ENCODE data around the gene ARHGEF26.

Gene ARHGEF26

DNA sequence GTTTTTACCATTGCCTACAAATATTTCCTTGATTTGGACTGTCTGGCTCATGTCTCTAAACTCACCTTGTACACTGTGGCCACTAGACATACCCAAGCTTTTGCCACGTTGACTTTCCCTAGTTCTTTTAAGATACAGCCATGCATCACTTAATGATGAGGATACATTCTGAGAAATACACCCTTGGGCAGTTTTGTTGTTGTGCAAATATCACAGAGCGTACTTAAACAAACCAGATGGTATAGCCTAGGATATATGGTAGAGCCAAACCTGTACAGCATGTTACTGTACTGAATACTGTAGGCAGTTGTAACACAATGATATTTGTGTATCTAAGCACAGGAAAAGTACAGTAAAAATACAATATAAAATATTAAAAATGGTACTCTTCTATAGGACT, 5.5 kb downstream of the ARHGEF26 start:
- TF ChIP-seq, protein P1, sequence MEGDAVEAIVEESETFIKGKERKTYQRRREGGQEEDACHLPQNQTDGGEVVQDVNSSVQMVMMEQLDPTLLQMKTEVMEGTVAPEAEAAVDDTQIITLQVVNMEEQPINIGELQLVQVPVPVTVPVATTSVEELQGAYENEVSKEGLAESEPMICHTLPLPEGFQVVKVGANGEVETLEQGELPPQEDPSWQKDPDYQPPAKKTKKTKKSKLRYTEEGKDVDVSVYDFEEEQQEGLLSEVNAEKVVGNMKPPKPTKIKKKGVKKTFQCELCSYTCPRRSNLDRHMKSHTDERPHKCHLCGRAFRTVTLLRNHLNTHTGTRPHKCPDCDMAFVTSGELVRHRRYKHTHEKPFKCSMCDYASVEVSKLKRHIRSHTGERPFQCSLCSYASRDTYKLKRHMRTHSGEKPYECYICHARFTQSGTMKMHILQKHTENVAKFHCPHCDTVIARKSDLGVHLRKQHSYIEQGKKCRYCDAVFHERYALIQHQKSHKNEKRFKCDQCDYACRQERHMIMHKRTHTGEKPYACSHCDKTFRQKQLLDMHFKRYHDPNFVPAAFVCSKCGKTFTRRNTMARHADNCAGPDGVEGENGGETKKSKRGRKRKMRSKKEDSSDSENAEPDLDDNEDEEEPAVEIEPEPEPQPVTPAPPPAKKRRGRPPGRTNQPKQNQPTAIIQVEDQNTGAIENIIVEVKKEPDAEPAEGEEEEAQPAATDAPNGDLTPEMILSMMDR (conservative IDR thresholded peaks at IDR 0.05; ENCODE audit: low read length) = no peak
- H3K4me3 ChIP-seq (ENCODE audit: low read length) = no peak overlapping the region
- no peak for DNase-seq (ENCODE audit: low read depth)

DNA sequence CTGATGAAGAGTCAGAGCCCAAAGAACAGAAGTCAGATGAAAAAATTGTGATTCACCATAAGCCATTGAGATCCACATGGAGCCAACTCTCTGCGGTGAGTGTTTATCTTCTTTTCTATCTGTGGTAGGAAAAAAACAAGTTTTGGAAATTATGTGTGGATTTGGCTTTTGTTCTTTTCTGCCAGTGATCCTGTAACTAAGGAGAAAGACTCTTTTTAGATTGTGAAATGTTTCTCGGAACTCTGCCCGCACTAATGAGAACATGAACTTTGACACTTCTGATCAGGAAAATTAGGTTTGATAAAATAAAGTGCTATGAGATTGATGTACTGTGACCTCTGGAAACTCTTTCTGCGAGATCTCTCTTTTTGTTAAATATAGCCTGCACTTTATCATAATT, 8.4 kb downstream of the ARHGEF26 start:
- TF ChIP-seq, protein P1 (conservative IDR thresholded peaks at IDR 0.05; ENCODE audit: low read length) = no peak
- H3K4me3 ChIP-seq (ENCODE audit: low read length) = no peak overlapping the region
- peak; percentile 52 for DNase-seq (ENCODE audit: low read depth)

DNA sequence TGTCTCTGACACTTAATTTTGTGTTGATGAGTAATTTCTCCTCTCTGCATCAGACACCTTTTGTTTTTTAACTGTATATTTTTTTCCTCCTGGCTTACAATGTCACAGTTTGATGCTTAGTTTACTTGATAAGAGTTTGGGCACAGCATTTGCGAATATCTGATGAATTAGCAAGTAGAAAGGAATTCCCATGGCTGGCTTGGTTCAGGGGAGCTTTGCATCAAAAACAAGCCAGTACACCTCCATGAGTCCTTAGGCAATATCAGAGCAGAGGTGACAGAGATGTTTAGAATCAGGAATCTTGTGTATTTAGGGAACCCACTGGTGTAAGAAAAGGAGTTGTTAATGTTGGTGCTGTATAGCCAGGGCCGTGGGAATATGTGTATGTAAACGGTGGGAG, 9.3 kb downstream of the ARHGEF26 start:
- H3K4me3 ChIP-seq (ENCODE audit: low read length) = no peak overlapping the region
- no peak for DNase-seq (ENCODE audit: low read depth)
- TF ChIP-seq, protein P1 (conservative IDR thresholded peaks at IDR 0.05; ENCODE audit: low read length) = no peak

DNA sequence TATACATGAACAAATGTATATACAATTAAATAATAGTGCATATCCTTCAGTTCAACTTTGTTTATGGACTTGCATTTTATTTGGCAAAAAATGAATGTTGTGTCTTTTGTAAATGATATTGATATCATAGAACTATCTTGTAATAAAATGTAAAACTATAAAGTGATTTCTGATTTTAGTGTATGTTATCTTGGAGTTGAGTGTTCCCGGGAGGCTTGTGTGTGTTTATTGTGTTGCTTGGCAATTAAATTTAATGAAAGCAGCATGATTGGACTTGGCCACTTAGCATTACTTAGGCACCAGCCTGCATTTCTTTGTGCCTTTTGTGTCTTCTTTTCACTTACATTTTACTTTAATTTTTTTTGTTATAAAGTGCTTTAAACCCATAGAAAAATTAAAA, 10.6 kb downstream of the ARHGEF26 start:
- H3K4me3 ChIP-seq (ENCODE audit: low read length) = no peak overlapping the region
- TF ChIP-seq, protein P1 (conservative IDR thresholded peaks at IDR 0.05; ENCODE audit: low read length) = no peak
- no peak for DNase-seq (ENCODE audit: low read depth)

DNA sequence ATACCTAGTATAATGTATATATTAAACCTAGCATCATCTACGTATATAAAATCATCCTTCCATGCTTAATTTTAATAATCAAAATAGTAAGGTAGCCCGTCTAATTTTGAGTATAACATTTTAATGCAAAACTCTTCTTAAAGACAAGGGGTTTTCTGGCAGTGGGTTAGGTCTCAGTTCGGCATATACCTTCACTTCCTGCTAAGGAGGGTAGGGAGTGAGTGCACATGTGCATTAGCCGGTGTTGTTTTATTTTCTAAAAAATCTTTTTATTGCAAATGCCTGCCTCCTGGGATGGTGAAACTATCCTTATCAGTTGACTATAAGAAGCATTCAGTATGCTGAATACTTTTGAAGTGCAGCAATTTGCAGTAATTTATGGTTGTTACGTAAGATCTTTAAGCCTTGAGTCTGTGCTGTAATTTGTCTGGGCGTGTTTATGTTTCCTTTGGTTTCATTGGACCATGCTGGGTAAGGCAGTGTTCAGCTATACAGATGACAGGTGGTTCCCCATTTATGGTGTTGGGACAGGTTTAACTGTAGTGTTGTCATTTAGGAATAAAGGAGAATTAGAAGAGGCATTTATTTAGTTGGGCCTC, 11.7 kb downstream of the ARHGEF26 start:
- DNase-seq (ENCODE audit: low read depth) = no peak
- TF ChIP-seq, protein P1 (conservative IDR thresholded peaks at IDR 0.05; ENCODE audit: low read length) = no peak
- H3K4me3 ChIP-seq (ENCODE audit: low read length) = no peak overlapping the region

DNA sequence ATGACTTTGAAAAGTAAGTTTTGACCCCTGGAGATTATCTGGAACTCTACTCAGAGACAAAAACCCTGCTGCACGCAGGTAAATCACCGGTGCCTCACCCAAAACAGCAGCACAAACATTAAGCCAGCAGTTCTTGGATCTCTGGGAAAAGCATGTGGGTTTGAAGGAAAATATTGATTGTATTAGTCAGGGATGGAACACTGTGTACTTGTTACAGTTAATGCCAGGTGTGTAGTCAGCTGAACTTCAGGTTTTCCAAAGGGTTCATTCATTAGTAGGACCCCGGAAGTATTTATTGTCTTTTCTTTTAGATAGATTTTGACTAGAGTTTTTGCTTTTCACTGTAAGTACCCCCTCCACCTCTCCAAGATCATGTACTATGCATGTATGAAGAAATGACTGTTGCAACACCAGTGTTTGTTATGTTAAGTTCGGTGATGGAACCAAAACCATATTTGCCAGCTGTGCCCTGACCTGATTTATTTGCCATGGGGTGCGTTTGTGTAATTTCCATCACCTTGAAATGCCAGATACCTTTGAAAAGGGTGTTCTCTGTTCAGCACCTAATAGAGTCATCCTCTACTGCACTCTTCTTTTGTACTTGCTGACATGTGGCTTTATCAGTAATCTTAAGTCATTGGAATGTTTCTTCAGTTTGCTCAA, 14.5 kb downstream of the ARHGEF26 start:
- H3K4me3 ChIP-seq (ENCODE audit: low read length) = no peak overlapping the region
- TF ChIP-seq, protein P1 (conservative IDR thresholded peaks at IDR 0.05; ENCODE audit: low read length) = no peak
- DNase-seq (ENCODE audit: low read depth) = no peak

DNA sequence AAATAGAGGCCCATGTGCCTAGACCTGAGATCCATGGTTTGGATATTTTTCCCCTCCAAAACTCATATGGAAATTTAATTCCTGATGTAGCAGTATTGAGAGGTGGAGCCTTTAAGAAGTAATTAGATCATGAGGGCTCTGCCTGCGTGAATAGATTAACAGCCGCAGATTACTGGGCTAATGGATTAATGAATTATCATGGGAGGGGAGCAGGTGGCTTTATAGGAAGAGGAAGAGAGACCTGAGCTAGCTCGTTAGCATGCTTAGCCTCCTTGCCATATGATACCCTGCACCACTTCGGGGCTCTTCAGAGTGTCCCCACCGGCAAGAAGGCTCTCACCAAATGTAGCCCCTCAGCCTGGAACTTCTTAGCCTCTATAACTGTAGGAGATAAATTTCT, 15.8 kb downstream of the ARHGEF26 start:
- no peak overlapping the region for H3K4me3 ChIP-seq (ENCODE audit: low read length)
- TF ChIP-seq, protein P1 (conservative IDR thresholded peaks at IDR 0.05; ENCODE audit: low read length) = no peak
- DNase-seq (ENCODE audit: low read depth) = no peak

Measured in AG10803 (cell line).